Panc1 (cell line): Measurements from ENCODE around the gene LAMP1. TPM values are rescaled to one million over a fixed set of nuclear protein-coding genes. Genes with fewer than 3 reads are reported as not detected.

Source experiments
- ATAC-seq: fragments of 200-7000 bp; cut with Tn5 transposase; 2 replicates; pipeline ENCODE4 v1.9.1; 2020; ENCODE audit warnings: mild to moderate bottlenecking, moderate library complexity
- BruUV-seq: library from RNA; stranded (reverse); fragments of 400-500 nt; replicated peaks from 2 replicates; lab custom pipeline; 2021; lab: Mats Ljungman, UMichigan
- CTCF ChIA-PET: fragments of 300-600 bp; sonication (Branson Sonifier 250); formaldehyde crosslinking; loops from one replicate; lab custom pipeline; 2022; ENCODE audit warnings: antibody characterized with exemption; lab: Charles Lee
- POLR2A ChIA-PET: fragments of 300-600 bp; sonication (Branson Sonifier 250); formaldehyde crosslinking; loops from one replicate; lab custom pipeline; 2022; ENCODE audit warnings: antibody characterized with exemption; lab: Charles Lee
- DNase-seq: peaks from one replicate; pipeline ENCODE4 v3.0.0-alpha.2; 2010; ENCODE audit warnings: low read depth, low spot score
- H3K27ac ChIP-seq: 2 replicates; pipeline ENCODE4 v1.5.1; 2011; ENCODE audit warnings: mild to moderate bottlenecking, low read length, inconsistent platforms
- H3K27me3 ChIP-seq: fragments of 200-500 bp; sonication (Bioruptor generic); 2 replicates; pipeline ENCODE4 v1.6.0; 2014; ENCODE audit warnings: low read length, inconsistent platforms; ENCODE audit not compliant: control insufficient read depth, insufficient read depth
- H3K36me3 ChIP-seq: fragments of 200-500 bp; sonication (Bioruptor generic); 2 replicates; pipeline ENCODE4 v1.5.1; 2014; ENCODE audit warnings: inconsistent platforms, mild to moderate bottlenecking, low read length, moderate library complexity; ENCODE audit not compliant: control insufficient read depth, insufficient read depth
- H3K4me1 ChIP-seq: 2 replicates; pipeline ENCODE4 v1.5.1; 2011; ENCODE audit warnings: inconsistent platforms, mild to moderate bottlenecking, low read length, moderate library complexity; ENCODE audit not compliant: control insufficient read depth, insufficient read depth
- H3K4me3 ChIP-seq, 2 experiments: 2 replicates each; pipeline ENCODE4 v1.5.1; 2011 to 2012; ENCODE audit warnings: low read depth in 2 of 2, low read length in 2 of 2, mild to moderate bottlenecking in 2 of 2, inconsistent platforms in 1 of 2, moderate library complexity in 1 of 2
- H3K9me3 ChIP-seq: fragments of 200-500 bp; sonication (Bioruptor generic); 2 replicates; pipeline ENCODE4 v1.5.1; 2014; ENCODE audit warnings: low read depth, mild to moderate bottlenecking, inconsistent platforms, low read length, moderate library complexity; ENCODE audit not compliant: control insufficient read depth, insufficient read depth
- CTCF ChIP-seq: fragments of 450-650 bp; IDR thresholded peaks from 2 replicates; pipeline ENCODE4 v1.5.1; 2017; ENCODE audit warnings: mild to moderate bottlenecking
- POLR2AphosphoS5 ChIP-seq: IDR thresholded peaks from 2 replicates; pipeline ENCODE4 v1.6.1; 2012; ENCODE audit warnings: mild to moderate bottlenecking, low read depth, low read length, moderate library complexity
- REST ChIP-seq, 2 experiments: IDR thresholded peaks; 2 replicates each; pipeline ENCODE4 v1.6.1; 2011 to 2012; ENCODE audit warnings: low read depth in 2 of 2, control low read depth in 1 of 2, low read length in 1 of 2, mild to moderate bottlenecking in 1 of 2, moderate library complexity in 1 of 2; ENCODE audit not compliant: insufficient read depth in 1 of 2
- SIN3A ChIP-seq: IDR thresholded peaks from 2 replicates; pipeline ENCODE4 v1.6.1; 2012; ENCODE audit warnings: low read depth, mild to moderate bottlenecking, low read length, moderate library complexity, borderline replicate concordance; ENCODE audit not compliant: insufficient read depth
- TCF7L2 ChIP-seq: IDR thresholded peaks from 2 replicates; pipeline ENCODE4 v1.6.1; 2011; ENCODE audit warnings: mild to moderate bottlenecking, low read depth, low read length, inconsistent platforms
- in situ Hi-C: cut with HindIII; loops from 2 replicates; pipeline ENCODE4 v1.10.0; 2016; ENCODE audit warnings: low sequenced_read_pairs, low pct_unique_long_range_greater_than_20kb
- intact Hi-C: fragments of 100-400 bp; cut with micrococcal nuclease; formaldehyde crosslinking; loops from one replicate; pipeline ENCODE4 v1.10.0; 2022; ENCODE audit not compliant: unreplicated experiment
- total RNA-seq: library from RNA; stranded (reverse); gene quantifications from one replicate; pipeline ENCODE4 v1.2.1, GENCODE V29; 2021; ENCODE audit not compliant: unreplicated experiment

LAMP1 gene
- total RNA-seq, 1 experiment from 2014 or later = 212 TPM

- intact Hi-C loops (no loop called here), in situ Hi-C loops (no loop called here)
Observed at GRCh38 chr13:113322043-113322461, 25.0 kb downstream of the LAMP1 start.

GRCh38 chr13:113322890-113323651, 26.0 kb downstream of the LAMP1 start:
- H3K9me3 ChIP-seq = no peaks in the 10 kb centered on the region
- TF ChIP-seq CTCF (no peak), POLR2AphosphoS5 (no peak), SIN3A (no peak), REST (IDR thresholded peaks at IDR 0.05; ENCODE audit: insufficient read depth in 1 of 2, low read depth in 2 of 2, low read length in 1 of 2) (no peak), TCF7L2 (no peak)
- in situ Hi-C loops (no loop called here), intact Hi-C loops (no loop called here)
- BruUV-seq = TSS peak; percentile 99
- no peaks in the 10 kb centered on the region for H3K4me1 ChIP-seq
- DNase-seq (no peak), ATAC-seq (no peak)
- H3K27ac ChIP-seq = no peak overlapping the region
- POLR2A ChIA-PET = no interaction called here
- no peak overlapping the region for H3K4me3 ChIP-seq
- CTCF ChIA-PET = no interaction called here
- 0 out of 2 replicates have a peak, but pooled peaks cover 3% of the 10 kb centered on the region for H3K36me3 ChIP-seq
- no peaks in the 10 kb centered on the region for H3K27me3 ChIP-seq

More at GRCh38 chr13:113322043-113322461, 25.0 kb downstream of the LAMP1 start:
- no peak for TF ChIP-seq TCF7L2
- TF ChIP-seq REST (IDR thresholded peaks at IDR 0.05; ENCODE audit: insufficient read depth in 1 of 2, low read depth in 2 of 2, low read length in 1 of 2) = no peak
- TF ChIP-seq SIN3A = no peak
- TF ChIP-seq CTCF = no peak
- TF ChIP-seq POLR2AphosphoS5 = no peak
- BruUV-seq = no TSS peak
- ATAC-seq = no peak
- Histone ChIP-seq H3K27ac (no peak overlapping the region), H3K4me1 (no peaks in the 10 kb centered on the region), H3K4me3 (no peak overlapping the region), H3K36me3 (0 out of 2 replicates have a peak, but pooled peaks cover 3% of the 10 kb centered on the region), H3K27me3 (no peaks in the 10 kb centered on the region), H3K9me3 (no peaks in the 10 kb centered on the region)
- DNase-seq = no peak
- ChIA-PET POLR2A (no interaction called here), CTCF (no interaction called here)
